HCT116 (cell line): ENCODE data around the gene MRFAP1.

ENCODE experiments used
- CEBPB ChIP-seq: IDR thresholded peaks from 2 replicates; pipeline ENCODE4 v1.6.1; 2012; ENCODE audit warnings: low read depth
- EGR1 ChIP-seq: IDR thresholded peaks from 2 replicates; pipeline ENCODE4 v1.6.1; 2012; ENCODE audit warnings: low read depth
- ELF1 ChIP-seq: IDR thresholded peaks from 2 replicates; pipeline ENCODE4 v1.6.1; 2012; ENCODE audit warnings: low read depth, borderline replicate concordance
- EZH2 ChIP-seq: fragments of 200-600 bp; sonication (generic); IDR thresholded peaks from 2 replicates; pipeline ENCODE4 v1.6.1; 2017; ENCODE audit warnings: antibody characterized with exemption, mixed run types
- FOSL1 ChIP-seq: IDR thresholded peaks from 2 replicates; pipeline ENCODE4 v1.6.1; 2012; ENCODE audit warnings: low read depth
- JUND ChIP-seq: IDR thresholded peaks from 2 replicates; pipeline ENCODE4 v1.6.1; 2012
- POLR2A ChIP-seq: IDR thresholded peaks from 2 replicates; pipeline ENCODE4 v1.7.0; 2011; ENCODE audit warnings: borderline replicate concordance; ENCODE audit not compliant: insufficient read depth, insufficient read length; ENCODE audit errors: extremely low read depth
- POLR2AphosphoS5 ChIP-seq: IDR thresholded peaks from 2 replicates; pipeline ENCODE4 v1.6.1; 2011; ENCODE audit warnings: mild to moderate bottlenecking, low read depth, low read length, moderate library complexity
- SRF ChIP-seq: IDR thresholded peaks from 2 replicates; pipeline ENCODE4 v1.6.1; 2012; ENCODE audit warnings: low read depth
- YY1 ChIP-seq: IDR thresholded peaks from 2 replicates; pipeline ENCODE4 v1.6.1; 2011; ENCODE audit warnings: low read length, low read depth, moderate library complexity, mild to moderate bottlenecking; ENCODE audit not compliant: insufficient replicate concordance; ENCODE audit errors: extremely low read depth
- ZNF274 ChIP-seq: fragments of 200-500 bp; sonication (Bioruptor generic); IDR thresholded peaks from 2 replicates; pipeline ENCODE4 v1.6.1; 2014; ENCODE audit warnings: mild to moderate bottlenecking, low read depth, low read length, inconsistent platforms
- TF ChIP-seq, protein P1 (sequence below), 3 experiments: fragments of 200-600 bp in 1 of 3; sonication (generic) in 1 of 3; IDR thresholded peaks in 2 of 3; conservative IDR thresholded peaks in 1 of 3; 2 replicates each; pipeline ENCODE4 v1.5.1; 2012 to 2017; ENCODE audit warnings: low read depth in 2 of 3, low read length in 2 of 3, antibody characterized with exemption in 1 of 3, borderline replicate concordance in 1 of 3, control low read depth in 1 of 3, mild to moderate bottlenecking in 1 of 3, mixed read lengths in 1 of 3, mixed run types in 1 of 3, moderate library complexity in 1 of 3; ENCODE audit not compliant: insufficient read depth in 1 of 3
- TF ChIP-seq, protein P2 (sequence below): IDR thresholded peaks from 2 replicates; pipeline ENCODE4 v1.6.1; 2012; ENCODE audit warnings: low read depth
- TF ChIP-seq, protein P3 (sequence below): IDR thresholded peaks from 2 replicates; pipeline ENCODE4 v1.6.1; 2011; ENCODE audit warnings: mild to moderate bottlenecking, low read length, moderate library complexity; ENCODE audit not compliant: insufficient replicate concordance; ENCODE audit errors: extremely low read depth

DNA sequence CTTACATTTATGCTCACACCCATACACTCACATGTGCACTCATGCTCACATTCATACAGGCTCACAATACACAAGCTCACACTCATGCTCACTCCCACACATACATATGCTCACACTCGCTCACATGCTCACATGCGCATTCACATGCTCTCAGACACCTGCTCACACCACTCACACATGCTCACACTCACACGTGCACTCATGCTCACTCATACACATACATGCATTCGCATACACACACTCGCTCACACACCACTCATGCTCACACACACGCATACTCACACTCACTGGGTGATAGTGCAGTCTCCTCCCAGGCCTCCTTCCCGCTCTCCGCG is 24.8 kb downstream of the MRFAP1 start:
- TF ChIP-seq, protein P1, sequence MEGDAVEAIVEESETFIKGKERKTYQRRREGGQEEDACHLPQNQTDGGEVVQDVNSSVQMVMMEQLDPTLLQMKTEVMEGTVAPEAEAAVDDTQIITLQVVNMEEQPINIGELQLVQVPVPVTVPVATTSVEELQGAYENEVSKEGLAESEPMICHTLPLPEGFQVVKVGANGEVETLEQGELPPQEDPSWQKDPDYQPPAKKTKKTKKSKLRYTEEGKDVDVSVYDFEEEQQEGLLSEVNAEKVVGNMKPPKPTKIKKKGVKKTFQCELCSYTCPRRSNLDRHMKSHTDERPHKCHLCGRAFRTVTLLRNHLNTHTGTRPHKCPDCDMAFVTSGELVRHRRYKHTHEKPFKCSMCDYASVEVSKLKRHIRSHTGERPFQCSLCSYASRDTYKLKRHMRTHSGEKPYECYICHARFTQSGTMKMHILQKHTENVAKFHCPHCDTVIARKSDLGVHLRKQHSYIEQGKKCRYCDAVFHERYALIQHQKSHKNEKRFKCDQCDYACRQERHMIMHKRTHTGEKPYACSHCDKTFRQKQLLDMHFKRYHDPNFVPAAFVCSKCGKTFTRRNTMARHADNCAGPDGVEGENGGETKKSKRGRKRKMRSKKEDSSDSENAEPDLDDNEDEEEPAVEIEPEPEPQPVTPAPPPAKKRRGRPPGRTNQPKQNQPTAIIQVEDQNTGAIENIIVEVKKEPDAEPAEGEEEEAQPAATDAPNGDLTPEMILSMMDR (IDR thresholded peaks at IDR 0.05 in 2 of 3, conservative IDR thresholded peaks at IDR 0.05 in 1 of 3; ENCODE audit: borderline replicate concordance in 1 of 3, insufficient read depth in 1 of 3, low read depth in 2 of 3, low read length in 2 of 3): no peak
- TF ChIP-seq POLR2A (no peak), SRF (no peak), POLR2AphosphoS5 (no peak), CEBPB (no peak), ELF1 (no peak), EZH2 (no peak), FOSL1 (no peak), ZNF274 (no peak), EGR1 (no peak), YY1 (no peak), JUND (no peak)
- TF ChIP-seq, protein P2, sequence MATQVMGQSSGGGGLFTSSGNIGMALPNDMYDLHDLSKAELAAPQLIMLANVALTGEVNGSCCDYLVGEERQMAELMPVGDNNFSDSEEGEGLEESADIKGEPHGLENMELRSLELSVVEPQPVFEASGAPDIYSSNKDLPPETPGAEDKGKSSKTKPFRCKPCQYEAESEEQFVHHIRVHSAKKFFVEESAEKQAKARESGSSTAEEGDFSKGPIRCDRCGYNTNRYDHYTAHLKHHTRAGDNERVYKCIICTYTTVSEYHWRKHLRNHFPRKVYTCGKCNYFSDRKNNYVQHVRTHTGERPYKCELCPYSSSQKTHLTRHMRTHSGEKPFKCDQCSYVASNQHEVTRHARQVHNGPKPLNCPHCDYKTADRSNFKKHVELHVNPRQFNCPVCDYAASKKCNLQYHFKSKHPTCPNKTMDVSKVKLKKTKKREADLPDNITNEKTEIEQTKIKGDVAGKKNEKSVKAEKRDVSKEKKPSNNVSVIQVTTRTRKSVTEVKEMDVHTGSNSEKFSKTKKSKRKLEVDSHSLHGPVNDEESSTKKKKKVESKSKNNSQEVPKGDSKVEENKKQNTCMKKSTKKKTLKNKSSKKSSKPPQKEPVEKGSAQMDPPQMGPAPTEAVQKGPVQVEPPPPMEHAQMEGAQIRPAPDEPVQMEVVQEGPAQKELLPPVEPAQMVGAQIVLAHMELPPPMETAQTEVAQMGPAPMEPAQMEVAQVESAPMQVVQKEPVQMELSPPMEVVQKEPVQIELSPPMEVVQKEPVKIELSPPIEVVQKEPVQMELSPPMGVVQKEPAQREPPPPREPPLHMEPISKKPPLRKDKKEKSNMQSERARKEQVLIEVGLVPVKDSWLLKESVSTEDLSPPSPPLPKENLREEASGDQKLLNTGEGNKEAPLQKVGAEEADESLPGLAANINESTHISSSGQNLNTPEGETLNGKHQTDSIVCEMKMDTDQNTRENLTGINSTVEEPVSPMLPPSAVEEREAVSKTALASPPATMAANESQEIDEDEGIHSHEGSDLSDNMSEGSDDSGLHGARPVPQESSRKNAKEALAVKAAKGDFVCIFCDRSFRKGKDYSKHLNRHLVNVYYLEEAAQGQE: no peak
- TF ChIP-seq, protein P3, sequence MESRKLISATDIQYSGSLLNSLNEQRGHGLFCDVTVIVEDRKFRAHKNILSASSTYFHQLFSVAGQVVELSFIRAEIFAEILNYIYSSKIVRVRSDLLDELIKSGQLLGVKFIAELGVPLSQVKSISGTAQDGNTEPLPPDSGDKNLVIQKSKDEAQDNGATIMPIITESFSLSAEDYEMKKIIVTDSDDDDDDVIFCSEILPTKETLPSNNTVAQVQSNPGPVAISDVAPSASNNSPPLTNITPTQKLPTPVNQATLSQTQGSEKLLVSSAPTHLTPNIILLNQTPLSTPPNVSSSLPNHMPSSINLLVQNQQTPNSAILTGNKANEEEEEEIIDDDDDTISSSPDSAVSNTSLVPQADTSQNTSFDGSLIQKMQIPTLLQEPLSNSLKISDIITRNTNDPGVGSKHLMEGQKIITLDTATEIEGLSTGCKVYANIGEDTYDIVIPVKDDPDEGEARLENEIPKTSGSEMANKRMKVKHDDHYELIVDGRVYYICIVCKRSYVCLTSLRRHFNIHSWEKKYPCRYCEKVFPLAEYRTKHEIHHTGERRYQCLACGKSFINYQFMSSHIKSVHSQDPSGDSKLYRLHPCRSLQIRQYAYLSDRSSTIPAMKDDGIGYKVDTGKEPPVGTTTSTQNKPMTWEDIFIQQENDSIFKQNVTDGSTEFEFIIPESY: no peak
